Activated naive CD8-positive, alpha-beta T cell (primary cell): ENCODE data around the gene MRPL2.
A peak's percentile ranks its signal among the peaks of the same experiment; 100 is the strongest.

Experiments
- H3K27ac Mint-ChIP-seq: one replicate; pipeline ENCODE4 v1.8.0; 2021; ENCODE audit warnings: mixed read lengths
- H3K27me3 Mint-ChIP-seq: one replicate; pipeline ENCODE4 v1.8.0; 2021; ENCODE audit warnings: mixed read lengths
- H3K36me3 Mint-ChIP-seq: one replicate; pipeline ENCODE4 v1.8.0; 2021; ENCODE audit warnings: mixed read lengths
- H3K4me1 Mint-ChIP-seq: one replicate; pipeline ENCODE4 v1.8.0; 2021; ENCODE audit warnings: low read depth, mixed read lengths
- H3K4me3 Mint-ChIP-seq: one replicate; pipeline ENCODE4 v1.8.0; 2021; ENCODE audit warnings: mild to moderate bottlenecking, mixed read lengths
- H3K9me3 Mint-ChIP-seq: one replicate; pipeline ENCODE4 v1.8.0; 2021; ENCODE audit warnings: low read depth, mixed read lengths

The MRPL2 gene

DNA sequence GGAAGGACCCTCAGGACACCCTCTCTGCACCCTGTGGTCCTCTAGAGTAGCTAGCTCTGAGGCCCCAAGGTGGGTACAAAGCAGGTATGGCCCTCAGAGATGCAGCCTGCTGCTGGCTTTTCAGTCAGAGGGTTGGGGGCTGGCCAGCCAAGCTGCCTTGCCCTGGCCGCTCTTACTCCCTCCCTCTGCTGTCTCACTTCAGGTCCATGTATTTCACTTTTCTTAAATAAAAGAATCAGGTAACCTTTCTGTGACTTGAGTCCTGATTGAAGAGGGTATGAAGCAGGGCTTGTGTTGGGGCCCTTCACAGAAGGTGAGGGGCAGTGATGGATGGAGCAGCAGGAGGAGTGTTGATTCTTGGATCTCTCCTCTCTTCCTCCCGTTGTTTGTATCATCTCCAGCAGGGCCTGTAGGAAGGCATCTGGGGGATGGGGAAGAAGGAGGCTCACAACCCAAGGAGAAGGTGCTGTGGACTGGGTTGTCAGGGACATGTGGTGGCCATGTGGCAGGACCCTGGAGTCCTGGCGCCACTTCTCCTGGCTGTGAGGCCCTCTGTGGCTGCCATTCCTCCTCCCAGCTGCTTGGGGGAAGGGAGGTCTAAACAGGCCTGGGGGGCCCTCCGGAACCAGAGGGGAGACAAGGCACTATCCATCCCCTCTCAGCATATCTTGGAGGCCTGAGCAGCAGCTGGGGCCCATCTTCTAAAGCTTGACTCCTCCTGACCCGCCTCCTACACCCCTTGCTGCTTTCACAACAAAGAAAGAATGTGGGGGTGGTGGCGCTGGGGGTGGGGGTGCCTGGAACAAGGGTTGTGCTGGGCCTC is 15.8 kb upstream of the MRPL2 start:
- Mint-ChIP-seq H3K9me3 (no peaks in the 10 kb centered on the region), H3K36me3 (peaks cover 18% of the 10 kb centered on the region), H3K4me3 (peak overlapping the region; percentile 70)

GRCh38 chr6:43070028-43070632 is 10.9 kb upstream of the MRPL2 start:
- H3K27me3 Mint-ChIP-seq = no peaks in the 10 kb centered on the region
- no peaks in the 10 kb centered on the region for H3K9me3 Mint-ChIP-seq
- H3K4me3 Mint-ChIP-seq = no peak overlapping the region
- H3K27ac Mint-ChIP-seq = no peak overlapping the region
- peaks cover 18% of the 10 kb centered on the region for H3K36me3 Mint-ChIP-seq
- H3K4me1 Mint-ChIP-seq = no peaks in the 10 kb centered on the region

More for the DNA sequence above, 15.8 kb upstream of the MRPL2 start:
- peaks cover 6% of the 10 kb centered on the region for H3K27me3 Mint-ChIP-seq
- H3K27ac Mint-ChIP-seq = no peak overlapping the region
- H3K4me1 Mint-ChIP-seq = peaks cover 8% of the 10 kb centered on the region

GRCh38 chr6:43062818-43063217 is 3.6 kb upstream of the MRPL2 start:
- Mint-ChIP-seq H3K27me3 (no peaks in the 10 kb centered on the region), H3K36me3 (peaks cover 11% of the 10 kb centered on the region), H3K9me3 (no peaks in the 10 kb centered on the region), H3K4me1 (peaks cover 33% of the 10 kb centered on the region), H3K4me3 (no peak overlapping the region), H3K27ac (no peak overlapping the region)

- no peaks in the 10 kb centered on the region for H3K27me3 Mint-ChIP-seq
- H3K36me3 Mint-ChIP-seq = peaks cover 11% of the 10 kb centered on the region
Observed at GRCh38 chr6:43061861-43062260, 2.6 kb upstream of the MRPL2 start.

DNA sequence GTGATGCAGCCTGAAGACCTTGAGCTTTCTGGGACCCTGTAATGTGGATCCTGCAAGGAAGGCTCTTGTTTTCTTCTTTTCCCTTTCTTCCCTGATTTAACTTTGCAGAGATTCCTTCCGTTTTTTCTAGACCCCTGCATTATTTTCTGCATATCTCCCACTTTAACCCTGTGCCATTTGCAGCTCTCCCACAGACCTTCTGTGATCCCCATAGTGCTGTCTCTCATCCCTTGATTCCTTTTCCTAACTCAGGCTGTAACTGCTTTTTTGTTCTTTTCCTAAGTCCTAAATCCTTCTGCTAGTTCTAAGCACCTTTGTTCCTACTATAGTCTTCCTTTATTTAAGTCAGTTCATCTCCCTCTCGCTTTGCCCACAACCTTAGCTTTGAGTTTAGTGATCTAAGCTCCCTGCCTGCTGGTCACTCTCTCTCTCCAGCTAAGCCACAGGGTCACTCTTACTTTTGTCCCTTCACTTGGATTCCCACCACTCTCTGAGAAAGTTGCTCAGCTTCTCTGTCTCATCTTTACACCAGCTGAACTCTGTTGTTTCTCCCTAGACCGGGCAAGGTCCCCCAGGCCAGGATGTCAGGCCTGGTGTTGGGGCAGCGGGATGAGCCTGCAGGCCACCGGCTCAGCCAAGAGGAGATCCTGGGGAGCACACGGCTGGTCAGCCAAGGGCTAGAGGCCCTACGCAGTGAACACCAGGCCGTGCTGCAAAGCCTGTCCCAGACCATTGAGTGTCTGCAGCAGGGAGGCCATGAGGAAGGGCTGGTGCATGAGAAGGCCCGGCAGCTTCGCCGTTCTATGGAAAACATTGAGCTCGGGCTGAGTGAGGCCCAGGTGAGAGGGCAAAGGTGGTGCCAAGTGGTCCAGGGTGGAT is 1.8 kb upstream of the MRPL2 start:
- Mint-ChIP-seq H3K9me3 (no peaks in the 10 kb centered on the region), H3K4me1 (peaks cover 40% of the 10 kb centered on the region), H3K36me3 (peaks cover 11% of the 10 kb centered on the region), H3K4me3 (peak overlapping the region; percentile 97), H3K27ac (peak overlapping the region; percentile 80), H3K27me3 (no peaks in the 10 kb centered on the region)

More at GRCh38 chr6:43061861-43062260, 2.6 kb upstream of the MRPL2 start:
- H3K4me3 Mint-ChIP-seq = peak overlapping the region; percentile 22
- no peak overlapping the region for H3K27ac Mint-ChIP-seq
- H3K4me1 Mint-ChIP-seq = peaks cover 36% of the 10 kb centered on the region
- no peaks in the 10 kb centered on the region for H3K9me3 Mint-ChIP-seq

GRCh38 chr6:43060034-43060754 is 960 bp upstream of the MRPL2 start:
- no peaks in the 10 kb centered on the region for H3K9me3 Mint-ChIP-seq
- H3K4me3 Mint-ChIP-seq = peak overlapping the region; percentile 97
- peaks cover 11% of the 10 kb centered on the region for H3K36me3 Mint-ChIP-seq
- H3K27me3 Mint-ChIP-seq = no peaks in the 10 kb centered on the region
- H3K4me1 Mint-ChIP-seq = peaks cover 41% of the 10 kb centered on the region
- H3K27ac Mint-ChIP-seq = peak overlapping the region; percentile 99

DNA sequence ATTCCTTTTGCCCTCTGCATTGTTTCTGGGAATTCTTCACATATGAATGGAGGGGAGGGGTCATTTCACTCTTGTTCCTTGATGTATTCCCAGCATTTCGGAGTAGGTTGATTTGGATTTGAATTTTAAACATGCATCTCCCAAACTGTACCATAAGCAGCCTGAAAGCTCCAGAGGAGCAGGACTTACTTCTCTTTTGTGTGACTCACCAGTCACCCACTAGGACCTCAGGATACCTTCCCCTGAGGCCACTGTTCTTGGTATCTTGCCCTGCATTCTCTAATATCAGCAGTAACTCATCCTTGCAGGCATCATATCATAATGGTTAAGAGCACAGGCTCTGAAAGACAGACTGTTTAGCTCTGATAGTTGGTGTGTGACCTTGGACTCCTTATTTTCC is 703 bp downstream of the MRPL2 start:
- Mint-ChIP-seq H3K9me3 (no peaks in the 10 kb centered on the region), H3K27ac (peak overlapping the region; percentile 99), H3K36me3 (peaks cover 2% of the 10 kb centered on the region), H3K27me3 (no peaks in the 10 kb centered on the region), H3K4me3 (peak overlapping the region; percentile 97), H3K4me1 (peaks cover 49% of the 10 kb centered on the region)

GRCh38 chr6:43055966-43056365 is 3.3 kb downstream of the MRPL2 start:
- no peak overlapping the region for H3K27ac Mint-ChIP-seq
- H3K4me1 Mint-ChIP-seq = peaks cover 57% of the 10 kb centered on the region
- H3K36me3 Mint-ChIP-seq = peaks cover 2% of the 10 kb centered on the region

DNA sequence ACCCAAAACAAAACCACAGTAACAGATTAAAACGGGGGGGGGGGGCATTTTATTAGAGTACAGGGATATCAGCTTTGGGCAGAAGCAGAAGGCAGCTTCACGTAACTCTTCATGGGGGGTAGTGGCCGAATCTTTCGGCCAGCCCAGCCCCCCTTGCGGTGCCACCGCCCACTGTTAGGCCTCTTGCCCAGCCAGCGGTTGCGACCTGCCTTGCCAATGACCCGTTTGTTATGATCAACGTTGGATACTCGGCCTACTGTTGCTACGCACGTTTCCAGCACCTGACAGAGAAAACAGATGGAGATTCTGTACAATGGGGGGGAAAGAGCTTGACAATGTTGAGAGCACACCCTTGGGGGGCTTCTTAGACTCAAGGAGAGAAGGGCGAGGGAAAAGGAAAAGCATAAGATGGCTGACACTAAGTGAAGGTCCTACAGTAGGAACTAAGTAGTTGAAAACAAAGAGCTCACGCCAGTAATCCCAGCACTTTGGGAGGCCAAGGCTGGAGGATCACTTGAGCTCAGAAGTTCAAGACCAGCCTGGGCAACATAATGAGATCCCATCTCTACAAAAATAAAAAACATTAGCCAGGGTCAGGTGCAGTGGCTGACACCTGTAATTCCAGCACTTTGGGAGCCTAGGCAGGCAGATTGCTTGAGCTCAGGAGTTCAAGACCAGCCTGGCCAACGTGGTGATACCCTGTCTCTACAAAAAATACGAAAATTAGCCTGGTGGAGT is 4.9 kb downstream of the MRPL2 start:
- peak overlapping the region; percentile 91 for H3K27ac Mint-ChIP-seq
- H3K27me3 Mint-ChIP-seq = no peaks in the 10 kb centered on the region
- peaks cover 2% of the 10 kb centered on the region for H3K36me3 Mint-ChIP-seq
- peaks cover 46% of the 10 kb centered on the region for H3K4me1 Mint-ChIP-seq
- no peaks in the 10 kb centered on the region for H3K9me3 Mint-ChIP-seq
- peak overlapping the region; percentile 95 for H3K4me3 Mint-ChIP-seq

More at GRCh38 chr6:43055966-43056365, 3.3 kb downstream of the MRPL2 start:
- Mint-ChIP-seq H3K4me3 (peak overlapping the region; percentile 52), H3K27me3 (no peaks in the 10 kb centered on the region), H3K9me3 (no peaks in the 10 kb centered on the region)

DNA sequence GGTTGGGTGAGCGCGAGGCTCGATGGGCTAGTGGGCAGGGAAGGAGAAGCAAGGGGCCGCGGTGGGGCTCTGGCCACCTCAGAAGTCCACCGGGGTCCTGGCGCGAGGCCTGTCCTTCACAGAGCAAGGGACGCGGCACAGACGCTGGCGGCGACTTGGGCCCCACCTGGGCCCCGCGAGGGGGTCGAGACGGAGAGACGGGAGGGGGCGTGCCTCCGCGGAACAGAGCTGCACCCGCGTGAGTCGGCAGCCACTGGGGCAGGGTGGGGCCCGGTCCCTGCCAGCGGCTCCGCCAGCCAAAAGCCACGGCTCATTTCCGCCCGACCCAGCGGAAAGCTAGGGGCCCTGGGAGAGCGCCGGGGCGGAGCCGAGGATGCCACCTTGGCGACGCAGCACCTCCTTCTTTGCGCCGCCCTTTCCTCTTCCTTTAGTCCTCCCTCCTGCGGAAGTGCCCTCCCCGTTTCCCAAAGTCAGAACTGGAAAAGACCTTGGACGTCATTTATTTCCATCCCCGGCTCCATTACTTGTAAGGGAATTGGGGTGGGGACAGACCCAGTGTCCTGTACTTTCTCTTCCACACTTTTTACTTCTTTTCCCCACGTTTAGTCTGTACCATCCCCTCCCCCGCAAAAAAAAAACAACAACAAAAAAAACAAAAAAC is 5.6 kb downstream of the MRPL2 start, which contains the start of gene CUL7:
CUL7 (minus strand) TSS at position 307 of the 661 bp plus-strand sequence. CDS start 1,063 bp downstream, outside the sequence.
- no peaks in the 10 kb centered on the region for H3K9me3 Mint-ChIP-seq
- H3K27ac Mint-ChIP-seq = peak within 1 kb of the TSS; percentile 94
- H3K4me3 Mint-ChIP-seq = peak within 1 kb of the TSS; percentile 95
- H3K27me3 Mint-ChIP-seq = no peaks in the 10 kb centered on the region
- H3K36me3 Mint-ChIP-seq = peaks cover 2% of the 10 kb centered on the region
- H3K4me1 Mint-ChIP-seq = peaks cover 44% of the 10 kb centered on the region

DNA sequence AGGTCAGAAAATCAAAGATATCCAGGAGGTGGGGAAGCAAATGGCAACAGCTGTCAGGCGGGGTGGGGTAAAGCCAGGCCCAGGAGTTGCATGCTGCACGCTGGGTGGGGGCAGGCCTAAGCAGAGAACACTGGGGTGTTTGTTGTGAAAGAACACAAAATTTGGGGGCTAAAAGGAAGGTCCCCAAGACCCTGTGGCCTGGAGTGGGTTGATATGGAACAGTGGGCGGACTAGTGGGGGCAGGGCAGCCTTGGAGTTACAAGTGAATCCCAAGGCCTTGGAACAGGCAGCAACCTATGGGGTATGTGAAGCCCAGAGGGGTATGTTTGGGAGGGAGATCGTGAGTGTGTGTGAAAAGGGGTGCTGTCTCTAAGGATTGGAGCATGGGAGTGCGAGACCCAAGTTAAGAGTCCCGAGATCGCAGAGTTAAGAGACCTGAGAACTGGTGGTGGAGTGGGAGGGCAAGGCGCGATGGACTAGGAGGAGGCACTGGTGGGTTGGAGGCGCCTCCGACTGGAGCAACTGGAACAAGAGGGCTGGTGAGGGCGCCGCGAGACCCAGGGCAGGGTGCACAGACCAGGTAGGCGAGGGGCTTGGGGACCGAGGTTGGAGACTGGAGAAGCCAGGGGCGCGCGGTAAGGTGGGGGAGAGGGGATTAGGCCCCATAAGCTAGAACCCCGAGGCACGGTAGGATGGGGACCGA is 6.2 kb downstream of the MRPL2 start:
- H3K36me3 Mint-ChIP-seq = peaks cover 2% of the 10 kb centered on the region
- H3K4me1 Mint-ChIP-seq = peaks cover 38% of the 10 kb centered on the region
- H3K27me3 Mint-ChIP-seq = no peaks in the 10 kb centered on the region
- H3K9me3 Mint-ChIP-seq = no peaks in the 10 kb centered on the region
- peak overlapping the region; percentile 94 for H3K27ac Mint-ChIP-seq
- H3K4me3 Mint-ChIP-seq = peak overlapping the region; percentile 95

DNA sequence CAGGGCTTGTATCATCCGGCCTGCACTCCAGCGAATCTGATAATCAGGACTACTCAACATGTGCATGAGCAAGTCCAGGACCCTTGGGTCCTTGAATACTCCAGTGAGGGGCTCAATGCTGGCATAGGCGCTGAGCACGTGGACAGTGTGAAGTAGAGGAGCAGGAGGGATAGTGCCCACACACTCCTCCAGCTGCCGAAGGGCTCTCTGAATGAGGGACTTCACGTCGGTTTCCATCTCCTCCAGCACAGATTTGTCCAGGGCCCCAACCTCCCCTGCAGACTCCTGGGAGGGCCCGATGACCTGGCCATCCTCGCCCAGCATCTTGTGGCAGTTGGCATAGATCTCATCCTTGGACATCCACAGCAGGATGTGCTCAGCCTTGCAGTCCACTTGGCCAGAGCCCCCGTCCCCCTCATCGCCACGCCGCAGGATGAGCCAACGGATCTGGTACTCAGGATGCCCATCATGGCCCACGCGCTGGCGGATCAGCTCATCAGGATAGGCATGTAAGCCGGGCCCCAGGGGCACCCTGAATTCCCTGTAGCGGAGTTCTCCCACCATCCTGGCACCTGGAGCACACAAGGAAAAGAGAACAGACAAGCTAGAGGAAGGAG is 6.9 kb downstream of the MRPL2 start:
- peak overlapping the region; percentile 95 for H3K4me3 Mint-ChIP-seq
- H3K27ac Mint-ChIP-seq = peak overlapping the region; percentile 94
- peaks cover 33% of the 10 kb centered on the region for H3K4me1 Mint-ChIP-seq
- H3K36me3 Mint-ChIP-seq = peaks cover 2% of the 10 kb centered on the region
- no peaks in the 10 kb centered on the region for H3K27me3 Mint-ChIP-seq
- H3K9me3 Mint-ChIP-seq = no peaks in the 10 kb centered on the region
